NCI-H1436 treated with DMSO at 0.1 percent for 48 hours (cell line): Measurements from ENCODE around the gene RAB3IL1.
"Not testable (repeated sequence)": the region's sequence is repeated elsewhere in the genome, so short reads cannot be mapped to it uniquely, and the experiment has no call there.

Experiments used
- DNase-seq: peaks from one replicate; lab custom pipeline; 2025; lab: John Stamatoyannopoulos, UW

RAB3IL1 gene

DNA sequence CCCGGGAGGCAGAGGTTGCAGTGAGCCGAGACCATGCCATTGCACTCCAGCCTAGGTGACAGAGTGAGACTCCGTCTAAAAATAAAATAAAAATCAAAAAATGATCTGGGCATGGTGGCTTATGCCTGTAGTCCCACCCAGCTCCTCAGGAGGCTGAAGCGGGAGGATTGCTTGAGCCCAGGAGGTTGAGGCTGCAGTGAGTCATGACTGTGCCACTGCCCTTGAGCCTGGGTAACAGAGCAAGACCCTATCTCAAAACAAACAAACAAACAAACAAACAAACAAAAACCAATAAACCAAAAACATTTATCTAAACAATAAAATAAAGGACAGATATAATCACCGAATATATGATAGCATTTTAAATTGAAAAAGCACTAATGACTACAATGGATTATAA is 36.3 kb upstream of the RAB3IL1 start:
- DNase-seq = not testable (repeated sequence)

DNA sequence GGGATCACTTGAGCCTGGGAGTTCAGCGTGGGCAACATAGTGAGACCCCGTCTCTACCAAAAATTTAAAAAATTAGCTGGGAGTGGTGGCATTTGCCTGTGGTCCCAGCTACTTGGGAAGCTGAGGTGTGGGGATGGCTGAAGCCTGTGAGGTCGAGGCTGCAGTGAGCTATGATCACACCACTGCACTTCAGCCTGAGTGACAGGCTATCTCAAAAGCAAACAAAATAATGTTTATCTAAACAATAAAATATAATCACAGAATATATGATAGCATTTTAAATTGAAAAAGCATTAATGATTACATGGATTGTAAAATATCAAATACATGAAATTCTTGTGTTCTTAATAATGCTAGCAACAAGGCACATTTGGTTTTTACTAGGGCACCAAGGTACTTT is 35.5 kb upstream of the RAB3IL1 start:
- DNase-seq = no peak

DNA sequence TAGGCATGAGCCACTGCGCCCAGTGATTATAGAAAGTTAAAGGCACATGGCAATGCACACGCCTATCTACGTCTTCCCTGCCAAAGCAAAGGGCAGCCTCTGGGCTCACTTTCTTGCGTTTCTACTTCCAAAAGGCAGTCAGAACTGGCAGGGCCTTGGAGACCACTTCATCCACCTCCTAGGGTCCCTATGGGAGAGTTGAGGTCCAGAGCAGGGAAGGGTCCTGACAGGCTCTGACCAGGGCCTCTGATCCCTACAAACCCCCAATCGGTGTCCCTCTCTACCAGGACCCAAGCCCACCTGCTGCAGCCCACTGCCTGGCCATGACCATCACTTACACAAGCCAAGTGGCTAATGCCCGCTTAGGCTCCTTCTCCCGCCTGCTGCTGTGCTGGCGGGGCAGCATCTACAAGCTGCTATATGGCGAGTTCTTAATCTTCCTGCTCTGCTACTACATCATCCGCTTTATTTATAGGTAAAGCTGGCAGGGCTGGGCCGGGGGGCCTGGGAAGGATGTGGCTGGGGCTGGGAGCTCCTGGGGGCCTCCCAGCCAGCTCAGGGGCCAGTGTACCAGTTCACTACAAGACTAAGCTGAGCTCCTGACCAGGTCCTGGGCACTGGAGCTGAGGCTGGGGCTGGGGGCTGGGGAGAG is 34.2 kb upstream of the RAB3IL1 start:
- no peak for DNase-seq

DNA sequence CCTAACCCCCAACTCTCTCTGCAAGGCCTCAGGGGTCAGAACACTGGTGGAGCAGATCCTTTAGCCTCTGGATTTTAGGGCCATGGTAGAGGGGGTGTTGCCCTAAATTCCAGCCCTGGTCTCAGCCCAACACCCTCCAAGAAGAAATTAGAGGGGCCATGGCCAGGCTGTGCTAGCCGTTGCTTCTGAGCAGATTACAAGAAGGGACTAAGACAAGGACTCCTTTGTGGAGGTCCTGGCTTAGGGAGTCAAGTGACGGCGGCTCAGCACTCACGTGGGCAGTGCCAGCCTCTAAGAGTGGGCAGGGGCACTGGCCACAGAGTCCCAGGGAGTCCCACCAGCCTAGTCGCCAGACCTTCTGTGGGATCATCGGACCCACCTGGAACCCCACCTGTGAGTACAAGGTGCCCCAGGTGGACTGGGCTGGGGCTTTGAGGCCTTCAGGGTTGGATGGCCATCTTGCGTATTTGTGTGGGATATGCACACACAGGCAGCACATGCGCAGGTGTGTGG is 32.7 kb upstream of the RAB3IL1 start, which contains the start of gene BEST1:
Gene BEST1, plus strand, starts transcription at position 317 of the 513 bp plus-strand sequence. CDS start 1,456 bp downstream, outside the sequence.
- no peak for DNase-seq

DNA sequence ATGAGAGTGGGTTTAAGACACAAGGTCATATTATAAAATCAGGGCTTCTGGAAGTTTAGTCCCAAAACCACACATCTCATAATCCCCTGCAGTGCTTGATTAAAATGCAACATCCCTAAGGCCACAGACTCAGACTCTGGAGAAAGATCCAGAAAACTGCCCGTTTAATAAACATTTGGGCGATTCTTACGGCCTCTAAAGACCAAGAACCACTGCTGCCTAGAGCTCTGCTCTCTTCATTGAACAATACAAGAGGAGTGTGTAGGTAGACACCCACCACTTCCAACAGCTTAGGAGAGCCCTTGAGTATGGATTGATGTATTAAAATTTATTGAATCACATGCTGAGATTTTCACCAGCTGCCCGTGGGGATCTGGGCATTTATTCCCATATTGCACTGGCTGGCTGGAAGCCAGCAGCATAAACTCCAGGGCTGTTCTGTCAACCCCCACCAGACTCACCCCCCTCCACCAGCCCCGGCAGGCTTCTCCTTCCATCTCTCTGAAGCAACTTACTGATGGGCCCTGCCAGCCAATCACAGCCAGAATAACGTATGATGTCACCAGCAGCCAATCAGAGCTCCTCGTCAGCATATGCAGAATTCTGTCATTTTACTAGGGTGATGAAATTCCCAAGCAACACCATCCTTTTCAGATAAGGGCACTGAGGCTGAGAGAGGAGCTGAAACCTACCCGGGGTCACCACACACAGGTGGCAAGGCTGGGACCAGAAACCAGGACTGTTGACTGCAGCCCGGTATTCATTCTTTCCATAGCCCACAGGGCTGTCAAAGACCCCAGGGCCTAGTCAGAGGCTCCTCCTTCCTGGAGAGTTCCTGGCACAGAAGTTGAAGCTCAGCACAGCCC is 32.0 kb upstream of the RAB3IL1 start:
- DNase-seq = peak; percentile 78

- no peak for DNase-seq
Measured at GRCh38 chr11:61948505-61948904, 31.1 kb upstream of the RAB3IL1 start.

- DNase-seq = peak; percentile 31
Measured at GRCh38 chr11:61947486-61948210, 30.3 kb upstream of the RAB3IL1 start.

DNA sequence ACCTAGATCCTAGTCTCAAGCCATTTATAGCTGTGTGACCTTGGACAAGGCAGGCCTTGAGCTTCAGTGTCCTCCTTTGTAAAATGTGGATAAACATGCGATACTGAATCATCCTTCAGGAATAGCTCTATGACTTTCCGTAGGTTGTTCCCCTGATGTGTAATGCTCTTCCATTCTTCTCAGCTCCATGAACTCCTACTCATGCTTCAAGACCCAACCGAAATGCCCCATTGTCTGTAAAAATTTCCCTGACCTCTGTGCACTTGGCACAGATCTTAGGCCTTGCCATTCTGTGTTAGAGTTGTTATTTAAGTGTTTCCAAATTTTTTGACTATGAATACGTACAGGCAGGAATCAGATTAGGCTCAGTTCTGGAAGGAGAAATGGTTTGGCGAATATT is 29.5 kb upstream of the RAB3IL1 start:
- DNase-seq = no peak

DNA sequence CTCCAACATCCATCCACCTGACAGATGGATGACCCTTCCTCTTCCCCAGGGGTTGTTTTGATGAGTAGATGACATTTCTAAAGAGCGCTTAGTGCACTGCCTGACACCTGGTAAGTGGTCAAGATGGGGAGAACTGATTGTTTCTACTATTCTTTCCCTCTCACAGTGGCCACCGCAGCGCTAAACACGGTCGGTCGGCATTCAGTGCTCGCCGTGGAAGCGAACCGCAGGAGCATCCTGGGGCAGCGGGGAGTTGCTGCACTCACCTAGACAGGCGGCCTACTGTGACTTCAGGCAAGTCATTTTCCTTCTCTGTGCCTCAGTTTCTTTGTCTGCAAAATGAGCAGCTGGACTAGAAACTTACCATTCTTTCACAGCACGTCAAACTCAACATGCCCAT is 27.8 kb upstream of the RAB3IL1 start:
- no peak for DNase-seq

DNA sequence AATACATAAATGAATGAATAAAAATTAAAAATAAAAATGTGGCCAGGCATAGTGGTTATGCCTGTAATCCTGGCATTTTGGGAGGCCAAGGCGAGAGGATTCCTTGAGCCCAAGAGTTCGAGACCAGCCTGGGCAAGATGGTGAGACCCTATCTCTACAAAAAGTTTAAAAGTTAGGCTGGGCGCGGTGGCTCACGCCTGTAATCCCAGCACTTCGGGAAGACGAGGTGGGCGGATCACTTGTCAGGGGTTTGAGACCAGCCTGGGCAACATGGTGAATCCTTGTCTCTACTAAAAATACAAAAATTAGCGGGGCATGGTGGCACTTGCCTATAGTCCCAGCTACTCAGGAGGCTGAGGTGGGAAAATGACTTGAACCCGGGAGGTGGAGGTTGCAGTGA is 23.1 kb upstream of the RAB3IL1 start:
- DNase-seq = no peak

DNA sequence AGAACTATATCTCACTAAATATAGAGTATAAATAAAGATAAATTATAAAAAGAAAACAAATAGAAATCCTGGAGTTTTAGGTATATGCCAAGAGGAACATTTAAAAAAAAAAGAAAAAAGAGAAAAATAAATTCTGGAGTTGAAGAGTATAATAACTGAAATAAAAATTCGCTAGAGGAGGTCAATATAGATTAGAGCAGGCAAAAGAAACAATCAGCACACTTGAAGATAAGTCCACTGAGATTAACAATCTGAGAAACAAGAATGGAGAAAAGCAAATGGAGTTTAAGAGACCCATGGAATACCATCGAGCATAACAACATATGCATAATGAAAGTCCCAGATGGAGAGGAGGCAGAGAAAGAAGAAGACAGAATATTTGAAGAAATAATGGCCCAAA is 18.5 kb upstream of the RAB3IL1 start:
- DNase-seq = no peak

DNA sequence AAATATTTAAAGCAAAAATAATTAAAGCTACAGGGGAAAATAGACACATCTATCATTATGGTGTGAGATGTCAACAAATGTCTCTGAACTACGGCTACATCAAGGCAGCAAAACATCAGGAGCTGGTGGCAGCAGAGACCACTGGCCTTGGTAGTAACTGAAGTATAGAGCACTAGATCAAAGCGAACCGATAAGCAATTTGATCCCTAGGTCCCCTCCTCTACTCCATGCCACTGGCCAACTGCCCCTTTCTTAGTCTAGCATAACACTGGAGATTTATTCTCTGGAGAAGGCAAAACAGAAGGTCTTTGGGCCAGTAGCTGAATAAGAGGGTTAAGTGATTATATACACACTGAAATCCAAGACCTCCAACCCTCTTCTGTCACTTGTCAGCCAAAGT is 13.6 kb upstream of the RAB3IL1 start:
- no peak for DNase-seq

DNA sequence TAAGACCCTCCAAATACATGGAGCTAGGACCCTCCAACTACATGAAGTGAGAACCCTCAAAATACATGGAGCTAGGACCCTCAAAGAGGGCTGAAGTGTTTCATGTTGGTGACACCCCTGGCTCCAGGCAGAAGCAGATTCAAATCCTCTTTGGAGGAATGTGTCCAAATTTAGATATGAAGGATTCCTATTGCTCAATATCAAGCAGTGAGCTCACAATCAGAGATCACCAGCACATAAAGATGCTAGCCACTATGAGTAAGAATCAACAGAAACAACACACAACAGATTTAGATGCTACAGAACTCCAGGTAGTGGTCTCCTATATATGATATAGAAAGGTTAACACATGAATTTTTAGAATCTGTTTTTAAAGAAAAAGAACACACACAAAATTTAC is 11.2 kb upstream of the RAB3IL1 start:
- DNase-seq = no peak

- no peak for DNase-seq
Measured at GRCh38 chr11:61927501-61927900, 10.1 kb upstream of the RAB3IL1 start.

DNA sequence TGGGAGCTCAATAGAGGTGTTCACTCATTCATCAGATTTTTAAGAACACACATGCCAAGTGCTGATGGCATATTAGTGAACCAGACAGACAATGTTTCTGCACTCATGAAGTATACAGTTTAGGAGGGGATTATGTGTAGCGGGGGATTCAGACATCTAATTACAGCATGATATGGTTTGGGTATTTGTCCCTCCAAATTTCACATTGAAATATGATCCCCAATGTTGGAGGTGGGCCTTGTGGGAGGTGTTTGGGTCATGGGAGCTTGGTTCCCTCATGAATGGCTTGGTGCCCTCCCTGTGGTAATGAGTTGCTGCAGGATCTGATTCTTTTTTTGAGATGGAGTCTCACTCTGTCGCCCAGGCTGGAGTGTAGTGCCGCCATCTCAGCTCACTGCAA is 8.9 kb upstream of the RAB3IL1 start:
- no peak for DNase-seq

GRCh38 chr11:61925736-61926135 is 8.4 kb upstream of the RAB3IL1 start:
- no peak for DNase-seq

DNA sequence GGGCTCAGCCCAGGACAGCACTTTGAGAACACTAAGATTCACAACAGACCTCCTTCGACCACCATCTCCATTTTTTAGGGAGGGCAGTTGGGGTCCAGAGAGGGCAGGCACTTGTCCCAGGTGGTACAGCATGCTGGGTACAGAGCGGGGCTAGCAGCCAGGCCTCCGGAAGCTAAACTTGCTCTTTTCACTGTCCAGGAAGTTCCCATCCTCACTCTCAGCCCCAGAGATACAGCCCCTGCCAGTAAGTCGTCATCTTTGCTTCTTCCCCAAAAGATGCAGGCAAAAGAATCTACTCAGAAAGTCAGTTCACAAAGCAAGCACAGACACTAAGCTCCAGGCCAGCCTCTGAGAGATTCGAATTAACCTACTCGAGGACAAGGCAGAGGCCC is 6.7 kb upstream of the RAB3IL1 start:
- DNase-seq = no peak

DNA sequence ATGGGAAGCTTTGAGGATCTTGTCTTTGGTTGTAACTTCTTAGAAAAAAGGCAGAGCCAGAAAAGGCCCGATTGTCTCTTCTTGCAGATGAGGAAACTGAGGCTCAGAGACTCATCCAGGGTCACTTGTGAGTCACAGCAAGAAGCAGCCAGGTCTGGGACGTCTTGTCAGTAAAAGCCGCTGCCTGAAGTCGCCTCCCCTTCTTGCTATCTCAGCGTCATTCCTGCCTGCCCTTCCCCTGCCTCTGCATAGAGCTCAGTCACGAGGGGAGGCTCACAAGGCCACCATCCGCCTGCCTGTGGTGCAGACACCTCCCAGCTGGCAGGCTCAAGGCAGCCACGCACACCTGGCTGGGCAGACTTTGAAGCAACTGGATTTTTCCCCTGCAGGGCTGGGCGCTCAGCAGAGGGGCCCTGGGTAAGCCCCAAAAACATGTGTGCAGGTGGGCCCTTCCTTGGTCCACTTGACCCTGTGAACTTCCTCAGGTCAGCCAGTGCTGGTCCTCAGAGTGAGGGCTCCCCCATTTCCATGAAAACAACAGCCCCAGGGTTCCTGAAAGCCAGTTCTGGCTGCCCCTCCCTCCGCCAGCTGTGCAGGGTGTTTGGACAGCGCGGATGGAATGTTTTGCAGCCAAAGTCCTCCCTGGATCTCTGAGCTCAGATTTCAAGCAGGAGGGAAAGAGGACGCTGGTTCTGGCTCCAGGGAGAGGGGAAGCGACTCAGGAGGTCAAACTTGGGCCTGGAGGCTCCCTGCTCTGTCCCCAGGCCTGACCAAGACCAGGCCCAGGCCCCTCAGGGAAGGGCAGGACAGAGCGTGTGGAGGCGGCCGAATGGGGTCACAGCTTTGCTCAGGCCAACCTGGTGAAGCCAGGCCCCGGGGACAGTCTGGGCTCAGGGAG is 6.0 kb upstream of the RAB3IL1 start:
- no peak for DNase-seq

- no peak for DNase-seq
Measured at GRCh38 chr11:61922539-61922938, 5.2 kb upstream of the RAB3IL1 start.

- DNase-seq = no peak
Measured at GRCh38 chr11:61921446-61921845, 4.1 kb upstream of the RAB3IL1 start.
